Measurements from ENCODE around the gene ASCL3. TPM values are rescaled to one million over a fixed set of nuclear protein-coding genes. Genes with fewer than 3 reads are reported as not detected.

The ASCL3 gene
- total RNA-seq, 3 donors from 2014 or later, result not detected

Other genes starting within 250 kb of the ASCL3 start
- gene AKIP1, start 31.8 kb downstream of the ASCL3 start, total RNA-seq, result 10 to 100 TPM; 19.2 to 29.0 (median 27.5) TPM
- not detected for gene C11orf16, start 10.1 kb downstream of the ASCL3 start, total RNA-seq
- gene TMEM9B, start 21.4 kb upstream of the ASCL3 start, total RNA-seq, result 10 to 100 TPM; 37.1 to 68.8 (median 47.5) TPM
- gene NRIP3, start 61.0 kb upstream of the ASCL3 start, total RNA-seq, result 10 to 100 TPM in 1 of 3 donors, 1 to 10 TPM in 1, under 1 TPM in 1; 0.96 to 14.5 (median 3.6) TPM
- 100 to 1,000 TPM in 1 of 3 donors, 10 to 100 TPM in 2; 35.7 to 139 (median 78.7) TPM for gene SCUBE2, start 148.6 kb upstream of the ASCL3 start, total RNA-seq

Measured in breast epithelium (tissue), 3 donors.